ENCODE data around the gene PCED1A. TPM values are rescaled to one million over a fixed set of nuclear protein-coding genes. Genes with fewer than 3 reads are reported as not detected.

The PCED1A gene
- total RNA-seq, 1 donor from 2014 or later: 79.6 TPM

GRCh38 chr20:2799688-2800520 is 40.6 kb downstream of the PCED1A start:
- Mint-ChIP-seq H3K36me3 (peaks cover 5% of the 10 kb centered on the region), H3K4me3 (peak overlapping the region; percentile 99), H3K4me1 (ENCODE audit: unreplicated experiment) (peaks cover 26% of the 10 kb centered on the region), H3K9me3 (peaks cover 4% of the 10 kb centered on the region), H3K27me3 (peaks cover 52% of the 10 kb centered on the region), H3K27ac (peak overlapping the region; percentile 87)
- TF ChIP-seq, protein P1, sequence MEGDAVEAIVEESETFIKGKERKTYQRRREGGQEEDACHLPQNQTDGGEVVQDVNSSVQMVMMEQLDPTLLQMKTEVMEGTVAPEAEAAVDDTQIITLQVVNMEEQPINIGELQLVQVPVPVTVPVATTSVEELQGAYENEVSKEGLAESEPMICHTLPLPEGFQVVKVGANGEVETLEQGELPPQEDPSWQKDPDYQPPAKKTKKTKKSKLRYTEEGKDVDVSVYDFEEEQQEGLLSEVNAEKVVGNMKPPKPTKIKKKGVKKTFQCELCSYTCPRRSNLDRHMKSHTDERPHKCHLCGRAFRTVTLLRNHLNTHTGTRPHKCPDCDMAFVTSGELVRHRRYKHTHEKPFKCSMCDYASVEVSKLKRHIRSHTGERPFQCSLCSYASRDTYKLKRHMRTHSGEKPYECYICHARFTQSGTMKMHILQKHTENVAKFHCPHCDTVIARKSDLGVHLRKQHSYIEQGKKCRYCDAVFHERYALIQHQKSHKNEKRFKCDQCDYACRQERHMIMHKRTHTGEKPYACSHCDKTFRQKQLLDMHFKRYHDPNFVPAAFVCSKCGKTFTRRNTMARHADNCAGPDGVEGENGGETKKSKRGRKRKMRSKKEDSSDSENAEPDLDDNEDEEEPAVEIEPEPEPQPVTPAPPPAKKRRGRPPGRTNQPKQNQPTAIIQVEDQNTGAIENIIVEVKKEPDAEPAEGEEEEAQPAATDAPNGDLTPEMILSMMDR (conservative IDR thresholded peaks at IDR 0.05): no peak
- peak; percentile 70 for DNase-seq (ENCODE audit: extremely low spot score, unreplicated experiment)

DNA sequence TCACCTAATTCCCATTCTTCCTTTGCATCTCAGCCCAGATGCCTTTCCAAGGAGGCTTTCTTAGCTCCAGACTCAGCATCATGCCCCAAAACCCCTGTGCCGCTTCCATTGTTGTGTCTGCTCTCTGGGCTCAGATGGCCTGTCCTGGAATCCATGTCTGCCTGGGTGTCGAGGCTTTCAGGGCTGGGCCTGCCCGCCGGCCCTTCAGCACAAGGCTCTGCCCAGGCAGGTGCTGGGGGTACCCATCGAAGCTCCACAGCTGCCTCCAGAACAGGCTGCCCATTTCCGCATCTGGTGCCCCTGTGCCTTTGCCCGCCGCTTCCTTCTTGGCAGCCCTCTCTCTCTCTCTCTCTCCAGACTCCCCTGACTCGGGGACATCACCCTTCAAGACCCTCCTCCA is 41.2 kb downstream of the PCED1A start:
- H3K9me3 Mint-ChIP-seq: peaks cover 4% of the 10 kb centered on the region
- TF ChIP-seq, protein P1 (conservative IDR thresholded peaks at IDR 0.05): no peak
- peaks cover 5% of the 10 kb centered on the region for H3K36me3 Mint-ChIP-seq
- peak overlapping the region; percentile 99 for H3K4me3 Mint-ChIP-seq
- H3K27ac Mint-ChIP-seq: peak overlapping the region; percentile 87
- peaks cover 26% of the 10 kb centered on the region for H3K4me1 Mint-ChIP-seq (ENCODE audit: unreplicated experiment)
- H3K27me3 Mint-ChIP-seq: peaks cover 48% of the 10 kb centered on the region
- no peak for DNase-seq (ENCODE audit: extremely low spot score, unreplicated experiment)

DNA sequence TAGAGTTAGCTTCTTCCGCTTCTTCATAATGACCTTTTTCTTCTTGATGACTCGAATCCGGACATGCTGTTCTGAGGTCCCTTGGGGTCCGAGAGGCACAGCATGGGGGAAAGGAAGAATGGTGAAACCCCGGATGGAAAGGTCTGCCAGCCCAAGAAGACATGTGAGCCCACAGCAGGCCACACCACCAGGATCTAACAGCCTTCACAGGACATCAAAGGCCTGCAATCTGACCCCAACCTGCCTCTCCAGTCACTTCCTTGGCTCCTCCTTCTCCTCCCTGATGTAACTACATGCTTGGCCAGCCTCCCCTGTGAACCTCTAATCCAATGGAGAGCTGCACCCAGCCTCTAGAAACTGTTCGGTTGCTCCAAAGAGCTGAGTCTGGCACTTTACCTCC is 41.6 kb downstream of the PCED1A start:
- Mint-ChIP-seq H3K27ac (peak overlapping the region; percentile 61), H3K4me1 (ENCODE audit: unreplicated experiment) (peaks cover 26% of the 10 kb centered on the region), H3K9me3 (peaks cover 4% of the 10 kb centered on the region), H3K4me3 (peak overlapping the region; percentile 99), H3K36me3 (peaks cover 5% of the 10 kb centered on the region), H3K27me3 (peaks cover 43% of the 10 kb centered on the region)
- TF ChIP-seq, protein P1 (conservative IDR thresholded peaks at IDR 0.05): no peak
- DNase-seq (ENCODE audit: extremely low spot score, unreplicated experiment): no peak

DNA sequence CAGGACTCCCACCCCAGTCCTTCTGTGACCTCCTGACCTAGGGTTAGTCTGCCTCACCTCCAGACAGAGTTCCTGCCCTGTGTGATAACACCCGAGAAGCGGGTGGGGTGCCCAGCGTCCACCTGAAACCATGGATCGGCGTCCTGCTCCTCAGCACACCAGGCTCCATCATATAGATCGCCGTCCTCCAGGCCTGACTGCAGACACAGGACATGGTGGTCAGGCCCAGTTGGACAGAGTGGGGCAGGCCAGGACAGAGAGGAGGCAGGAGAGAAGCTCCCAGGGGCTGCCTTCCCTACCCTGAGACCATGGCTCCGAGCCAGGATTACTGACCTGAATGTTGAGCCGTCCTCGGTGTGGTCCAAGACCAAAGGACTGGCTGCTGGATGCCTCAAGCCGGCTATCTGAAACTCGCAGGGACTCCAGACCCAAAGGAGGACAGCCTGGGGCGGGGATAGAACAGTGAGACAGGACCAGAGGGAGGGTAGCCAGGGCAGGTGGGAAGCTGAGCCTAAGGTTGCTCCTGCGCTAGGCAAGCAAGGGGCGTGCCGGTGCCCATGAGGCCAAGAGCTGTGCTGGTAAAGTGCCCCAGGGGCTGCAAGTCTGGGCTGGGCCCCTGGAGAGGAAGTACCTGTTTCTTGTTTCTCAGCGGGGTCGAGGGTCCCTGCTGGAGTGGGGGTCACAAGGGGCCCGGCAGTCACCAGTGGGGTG is 42.2 kb downstream of the PCED1A start:
- DNase-seq (ENCODE audit: extremely low spot score, unreplicated experiment): no peak
- Mint-ChIP-seq H3K4me3 (peak overlapping the region; percentile 34), H3K4me1 (ENCODE audit: unreplicated experiment) (peaks cover 26% of the 10 kb centered on the region), H3K9me3 (peaks cover 4% of the 10 kb centered on the region), H3K27me3 (peaks cover 41% of the 10 kb centered on the region), H3K36me3 (peaks cover 5% of the 10 kb centered on the region), H3K27ac (no peak overlapping the region)
- TF ChIP-seq, protein P1 (conservative IDR thresholded peaks at IDR 0.05): no peak

DNA sequence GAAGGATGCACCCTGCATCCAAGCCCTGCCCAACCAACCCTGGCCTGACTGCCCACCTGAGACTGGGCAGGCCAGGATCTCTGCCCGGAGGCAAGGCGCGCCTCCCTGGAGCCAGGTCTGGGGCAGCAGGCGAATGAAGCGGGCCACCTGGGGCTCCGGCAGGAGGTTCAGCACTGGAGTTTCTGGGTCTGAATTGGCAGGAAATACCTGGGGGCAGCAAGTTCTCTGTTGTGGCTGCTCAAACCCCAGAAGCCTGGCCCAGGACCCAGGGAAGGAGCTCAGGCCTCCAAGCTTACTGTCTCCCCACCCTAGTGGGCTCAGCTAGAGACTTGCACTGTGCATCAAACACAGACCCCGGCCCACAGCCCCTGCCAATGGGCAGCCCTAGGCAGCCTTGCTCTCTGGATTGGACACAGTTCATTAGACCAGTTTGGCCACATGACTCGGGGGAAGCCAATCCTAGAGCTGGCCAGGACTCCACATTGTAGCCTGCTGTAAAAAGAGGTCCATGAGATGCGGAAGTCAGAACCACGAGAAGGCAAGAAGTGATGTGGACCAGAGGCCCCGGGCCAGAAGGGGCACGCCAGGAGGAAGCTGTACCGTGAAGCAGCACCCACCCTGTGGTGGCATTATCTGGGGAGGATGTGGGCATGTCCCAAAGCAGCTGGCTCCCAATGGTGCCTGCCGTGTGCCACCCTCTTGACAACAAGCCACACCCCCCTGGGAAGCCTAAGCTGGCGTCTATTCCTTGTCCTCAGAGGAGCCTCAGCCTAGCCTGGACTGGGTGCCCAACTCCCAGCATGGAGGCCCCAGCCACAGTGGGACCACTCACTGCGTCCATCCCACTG is 43.1 kb downstream of the PCED1A start:
- TF ChIP-seq, protein P1 (conservative IDR thresholded peaks at IDR 0.05): no peak
- Mint-ChIP-seq H3K9me3 (peaks cover under 1% of the 10 kb centered on the region), H3K4me1 (ENCODE audit: unreplicated experiment) (peaks cover 26% of the 10 kb centered on the region), H3K27ac (no peak overlapping the region), H3K36me3 (peaks cover 5% of the 10 kb centered on the region), H3K27me3 (peaks cover 42% of the 10 kb centered on the region), H3K4me3 (peak overlapping the region; percentile 28)
- no peak for DNase-seq (ENCODE audit: extremely low spot score, unreplicated experiment)

Data from type B pancreatic cell (in vitro differentiated cells).